SU-DHL-6 (cell line): ENCODE results near the gene VCY.
"Not testable (repeated sequence)": the region's sequence is repeated elsewhere in the genome, so short reads cannot be mapped to it uniquely, and the experiment has no call there.

Source experiments
- H2AFZ ChIP-seq: fragments of 200-600 bp; sonication (generic); 2 replicates; pipeline ENCODE4 v1.6.1; 2014; ENCODE audit warnings: low read depth, mild to moderate bottlenecking, moderate library complexity, mixed read lengths, antibody characterized with exemption, low read length; ENCODE audit not compliant: severe bottlenecking
- H3F3A ChIP-seq: fragments of 200-600 bp; shearing (Covaris generic); 2 replicates; pipeline ENCODE4 v1.6.0; 2016; ENCODE audit warnings: antibody characterized with exemption, mild to moderate bottlenecking; ENCODE audit not compliant: insufficient read depth
- H3K27ac ChIP-seq: fragments of 200-600 bp; sonication (generic); 2 replicates; pipeline ENCODE4 v1.5.1; 2016; ENCODE audit warnings: low read depth, mild to moderate bottlenecking, low read length, moderate library complexity, mixed read lengths
- H3K27me3 ChIP-seq: fragments of 200-600 bp; sonication (generic), shearing (Covaris generic); 2 replicates; pipeline ENCODE4 v1.6.0; 2014; ENCODE audit warnings: mild to moderate bottlenecking, low read length
- H3K36me3 ChIP-seq: fragments of 200-600 bp; sonication (generic); 2 replicates; pipeline ENCODE4 v1.6.1; 2014; ENCODE audit warnings: mild to moderate bottlenecking, low read length, mixed read lengths
- H3K4me2 ChIP-seq: fragments of 300-600, 200-600 bp; shearing (Covaris generic), sonication (generic); 2 replicates; pipeline ENCODE4 v1.6.0; 2014; ENCODE audit warnings: low read length, low read depth, mild to moderate bottlenecking; ENCODE audit not compliant: poor library complexity, severe bottlenecking
- H3K4me3 ChIP-seq: fragments of 200-600 bp; sonication (generic); 2 replicates; pipeline ENCODE4 v1.5.1; 2014; ENCODE audit warnings: antibody characterized with exemption, low read length, mild to moderate bottlenecking, mixed read lengths; ENCODE audit not compliant: insufficient read depth, poor library complexity, severe bottlenecking
- H3K79me2 ChIP-seq: fragments of 200-600 bp; sonication (generic); 2 replicates; pipeline ENCODE4 v1.6.1; 2014; ENCODE audit warnings: mild to moderate bottlenecking, low read length, moderate library complexity; ENCODE audit not compliant: insufficient read depth
- H3K9ac ChIP-seq: fragments of 200-600 bp; sonication (generic); 2 replicates; pipeline ENCODE4 v1.7.0; 2014; ENCODE audit warnings: mild to moderate bottlenecking, low read length
- H3K9me2 ChIP-seq: fragments of 200-600 bp; sonication (generic); replicated peaks from 2 replicates; pipeline ENCODE4 v1.6.1; 2014; ENCODE audit warnings: low read length; ENCODE audit not compliant: insufficient read depth
- H3K9me3 ChIP-seq: fragments of 200-600 bp; sonication (generic); 2 replicates; pipeline ENCODE4 v1.6.1; 2014; ENCODE audit warnings: low read length, mixed read lengths; ENCODE audit not compliant: insufficient read depth
- H4K20me1 ChIP-seq: fragments of 200-600 bp; sonication (generic); 2 replicates; pipeline ENCODE4 v1.6.1; 2014; ENCODE audit warnings: low read depth, mild to moderate bottlenecking, antibody characterized with exemption, low read length, moderate library complexity, mixed read lengths

The VCY gene

DNA sequence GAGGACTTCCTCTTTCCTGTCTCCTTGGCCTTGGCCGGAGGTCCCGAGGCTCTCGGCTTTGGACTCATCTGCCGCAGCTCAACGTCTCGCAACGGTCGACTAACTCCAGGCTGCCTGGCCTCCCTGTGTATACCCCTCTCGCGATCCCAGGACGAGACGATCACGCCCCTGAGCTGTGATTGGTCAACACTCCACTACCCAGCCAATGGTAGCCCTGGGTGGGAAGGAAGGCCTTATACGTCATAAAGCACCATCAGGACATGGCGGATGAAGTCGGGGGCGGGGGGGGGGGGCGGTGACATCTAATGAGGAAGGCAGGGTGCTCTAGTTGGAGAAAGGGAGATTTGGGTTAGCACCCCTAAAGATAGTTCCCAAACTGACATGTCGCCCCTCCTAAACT is at the start of gene VCY:
Gene VCY (minus strand): TSS at position 101 of the 400 bp plus-strand sequence. CDS start 33 bp downstream, at position 68.
- H3K4me3 ChIP-seq, H4K20me1 ChIP-seq, H2AFZ ChIP-seq, H3K36me3 ChIP-seq, H3K4me2 ChIP-seq, H3F3A ChIP-seq, H3K79me2 ChIP-seq, H3K9me2 ChIP-seq, H3K27ac ChIP-seq, H3K27me3 ChIP-seq, H3K9ac ChIP-seq, H3K9me3 ChIP-seq: not testable (repeated sequence)

DNA sequence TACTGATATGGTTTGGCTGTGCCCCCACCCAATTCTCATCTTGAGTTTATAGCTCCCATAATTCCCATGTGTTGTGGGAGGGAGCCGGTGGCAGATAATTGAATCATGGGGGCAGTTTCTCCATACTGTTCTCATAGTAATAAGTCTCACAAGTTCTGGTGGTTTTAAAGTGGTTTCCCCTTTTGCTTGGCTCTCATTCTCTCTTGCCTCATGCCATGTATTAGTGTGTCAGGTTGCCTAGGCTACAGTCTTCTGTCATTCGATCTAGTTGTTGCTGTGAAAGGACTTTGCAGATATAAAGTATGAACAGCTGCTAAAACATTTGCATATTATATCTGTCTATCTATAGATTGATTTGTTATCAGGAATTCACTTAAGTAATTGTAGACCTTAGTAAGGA is 44.1 kb upstream of the VCY start:
- H3K9ac ChIP-seq, H3K9me2 ChIP-seq, H3K36me3 ChIP-seq, H3K4me2 ChIP-seq, H3F3A ChIP-seq, H3K79me2 ChIP-seq, H4K20me1 ChIP-seq, H3K4me3 ChIP-seq, H3K27ac ChIP-seq, H3K9me3 ChIP-seq, H2AFZ ChIP-seq, H3K27me3 ChIP-seq: not testable (repeated sequence)

DNA sequence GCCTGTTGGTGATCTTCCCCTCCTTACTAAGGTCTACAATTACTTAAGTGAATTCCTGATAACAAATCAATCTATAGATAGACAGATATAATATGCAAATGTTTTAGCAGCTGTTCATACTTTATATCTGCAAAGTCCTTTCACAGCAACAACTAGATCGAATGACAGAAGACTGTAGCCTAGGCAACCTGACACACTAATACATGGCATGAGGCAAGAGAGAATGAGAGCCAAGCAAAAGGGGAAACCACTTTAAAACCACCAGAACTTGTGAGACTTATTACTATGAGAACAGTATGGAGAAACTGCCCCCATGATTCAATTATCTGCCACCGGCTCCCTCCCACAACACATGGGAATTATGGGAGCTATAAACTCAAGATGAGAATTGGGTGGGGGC is 25.6 kb upstream of the VCY start:
- not testable (repeated sequence) for H4K20me1 ChIP-seq, H3K27me3 ChIP-seq, H3K36me3 ChIP-seq, H3F3A ChIP-seq, H3K9me3 ChIP-seq, H3K27ac ChIP-seq, H3K9ac ChIP-seq, H3K4me2 ChIP-seq, H2AFZ ChIP-seq, H3K9me2 ChIP-seq, H3K79me2 ChIP-seq, H3K4me3 ChIP-seq

DNA sequence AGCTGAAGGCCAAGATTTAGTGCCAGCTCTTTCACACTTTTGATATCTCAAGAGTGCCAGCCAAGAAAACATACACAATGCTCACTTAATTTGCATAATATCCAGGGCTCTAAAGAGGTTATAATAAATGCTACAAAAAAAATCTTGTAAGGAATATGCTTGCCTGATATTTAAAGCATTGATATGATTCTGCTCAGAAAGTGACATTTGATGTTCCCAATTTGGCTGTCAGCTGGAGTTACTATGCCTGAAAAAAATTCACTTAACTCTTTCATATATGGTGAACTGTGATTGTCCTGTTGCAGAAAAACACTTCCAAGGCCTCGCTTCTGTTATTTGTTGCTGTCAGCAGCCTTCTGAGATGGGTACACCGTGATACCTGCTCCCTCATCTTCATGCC is 43.9 kb downstream of the VCY start:
- H3K27ac ChIP-seq, H2AFZ ChIP-seq, H3K4me2 ChIP-seq, H3K79me2 ChIP-seq, H3K9me3 ChIP-seq, H3K4me3 ChIP-seq, H3F3A ChIP-seq, H3K27me3 ChIP-seq, H3K9me2 ChIP-seq, H3K36me3 ChIP-seq, H3K9ac ChIP-seq, H4K20me1 ChIP-seq: not testable (repeated sequence)
